Uterus (tissue), 2 donors: Measurements from ENCODE around the gene ENTPD1.

Experiments
- POLR2A ChIP-seq, 2 donors: fragments of 450-650 bp; IDR thresholded peaks; one replicate each; pipeline ENCODE4 v1.6.1; 2016; ENCODE audit warnings: antibody characterized with exemption in 2 of 2, mild to moderate bottlenecking in 1 of 2, moderate library complexity in 1 of 2
- TF ChIP-seq, protein P1 (sequence below), 4 experiments: fragments of 200-600 bp in 2 of 4; fragments of 450-650 bp in 2 of 4; sonication (generic) in 2 of 4; IDR thresholded peaks; one replicate each; pipeline ENCODE4 v1.5.1; 2016 to 2019; ENCODE audit warnings: antibody characterized with exemption in 4 of 4, mild to moderate bottlenecking in 2 of 4, moderate library complexity in 1 of 4

DNA sequence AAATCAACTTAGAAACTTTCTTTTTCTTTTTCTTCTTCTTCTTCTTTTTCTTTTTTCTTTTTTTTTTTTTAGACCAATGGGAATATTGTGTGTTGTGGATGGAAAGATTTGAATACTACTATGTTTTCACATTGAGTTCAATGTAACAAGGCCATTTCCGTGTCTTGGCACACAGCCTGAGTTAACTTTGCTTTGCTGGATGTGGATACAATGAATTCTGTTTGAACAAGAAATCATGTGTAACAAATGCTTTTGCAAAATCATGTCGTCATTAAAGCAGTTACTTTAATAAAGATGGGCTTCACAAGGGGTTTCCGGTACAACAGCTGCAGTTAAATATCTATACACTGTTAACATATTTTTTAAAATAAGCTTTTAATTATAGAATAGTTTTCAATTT is 13.5 kb upstream of the ENTPD1 start:
- TF ChIP-seq, protein P1, sequence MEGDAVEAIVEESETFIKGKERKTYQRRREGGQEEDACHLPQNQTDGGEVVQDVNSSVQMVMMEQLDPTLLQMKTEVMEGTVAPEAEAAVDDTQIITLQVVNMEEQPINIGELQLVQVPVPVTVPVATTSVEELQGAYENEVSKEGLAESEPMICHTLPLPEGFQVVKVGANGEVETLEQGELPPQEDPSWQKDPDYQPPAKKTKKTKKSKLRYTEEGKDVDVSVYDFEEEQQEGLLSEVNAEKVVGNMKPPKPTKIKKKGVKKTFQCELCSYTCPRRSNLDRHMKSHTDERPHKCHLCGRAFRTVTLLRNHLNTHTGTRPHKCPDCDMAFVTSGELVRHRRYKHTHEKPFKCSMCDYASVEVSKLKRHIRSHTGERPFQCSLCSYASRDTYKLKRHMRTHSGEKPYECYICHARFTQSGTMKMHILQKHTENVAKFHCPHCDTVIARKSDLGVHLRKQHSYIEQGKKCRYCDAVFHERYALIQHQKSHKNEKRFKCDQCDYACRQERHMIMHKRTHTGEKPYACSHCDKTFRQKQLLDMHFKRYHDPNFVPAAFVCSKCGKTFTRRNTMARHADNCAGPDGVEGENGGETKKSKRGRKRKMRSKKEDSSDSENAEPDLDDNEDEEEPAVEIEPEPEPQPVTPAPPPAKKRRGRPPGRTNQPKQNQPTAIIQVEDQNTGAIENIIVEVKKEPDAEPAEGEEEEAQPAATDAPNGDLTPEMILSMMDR (IDR thresholded peaks at IDR 0.05), result no peak
- no peak for TF ChIP-seq POLR2A (IDR thresholded peaks at IDR 0.05)
